Fibroblast of pulmonary artery (primary cell): Measurements from ENCODE around the gene RPL13A.
A peak's percentile ranks its signal among the peaks of the same experiment; 100 is the strongest.

ENCODE experiments used
- DNase-seq: peaks from one replicate; pipeline ENCODE4 v3.0.0-alpha.2; 2010; ENCODE audit warnings: low read depth
- H3K4me3 ChIP-seq: replicated peaks from 2 replicates; pipeline ENCODE4 v1.5.1; 2011; ENCODE audit warnings: low read depth, mild to moderate bottlenecking, control low read depth, low read length, moderate library complexity
- CTCF ChIP-seq: IDR thresholded peaks from 2 replicates; pipeline ENCODE4 v1.5.1; 2011; ENCODE audit warnings: mild to moderate bottlenecking, control low read depth, low read length, inconsistent platforms; ENCODE audit errors: missing control alignments

The RPL13A gene

GRCh38 chr19:49486710-49487276 lies 615 bp upstream of the RPL13A start:
- TF ChIP-seq CTCF: no peak
- no peak overlapping the region for H3K4me3 ChIP-seq
- no peak for DNase-seq

GRCh38 chr19:49488046-49488862 lies 846 bp downstream of the RPL13A start:
- no peak for TF ChIP-seq CTCF
- no peak for DNase-seq
- H3K4me3 ChIP-seq: peak overlapping the region; percentile 100

DNA sequence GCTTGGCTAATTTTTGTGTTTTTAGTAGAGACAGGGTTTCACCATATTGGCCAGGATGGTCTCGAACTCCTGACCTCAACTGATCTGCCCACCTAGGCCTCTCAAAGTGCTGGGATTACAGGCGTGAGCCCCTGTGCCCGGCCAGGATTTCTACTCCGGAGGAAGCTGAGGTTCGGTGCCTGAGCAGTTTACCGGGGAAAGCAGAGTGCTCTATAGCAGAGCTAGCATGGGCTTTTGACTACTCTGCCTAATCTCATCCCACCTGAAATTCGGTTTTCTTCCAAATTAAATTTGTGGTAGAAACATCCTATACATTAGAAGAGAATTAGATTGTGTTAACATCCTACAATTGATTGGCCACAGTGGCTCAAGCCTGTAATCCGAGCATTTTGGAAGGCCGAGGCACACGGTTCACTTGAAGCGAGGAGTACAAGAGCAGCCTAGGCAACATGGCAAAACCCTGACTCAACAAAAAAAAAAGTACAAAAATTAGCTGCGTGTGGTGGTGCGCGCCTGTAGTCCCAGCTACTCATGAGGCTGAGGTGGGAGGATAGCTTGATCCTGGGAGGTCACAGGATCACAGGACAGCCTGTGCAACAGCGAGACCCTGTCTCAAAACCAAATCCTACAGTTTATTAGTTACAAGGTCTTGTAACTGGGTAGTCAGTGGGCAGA lies 1.6 kb downstream of the RPL13A start:
- TF ChIP-seq CTCF: no peak
- peak overlapping the region; percentile 100 for H3K4me3 ChIP-seq
- DNase-seq: no peak

- no peak for TF ChIP-seq CTCF
- no peak for DNase-seq
- H3K4me3 ChIP-seq: peak overlapping the region; percentile 100
These were observed 2.3 kb downstream of the RPL13A start for GRCh38 chr19:49489601-49490167.

DNA sequence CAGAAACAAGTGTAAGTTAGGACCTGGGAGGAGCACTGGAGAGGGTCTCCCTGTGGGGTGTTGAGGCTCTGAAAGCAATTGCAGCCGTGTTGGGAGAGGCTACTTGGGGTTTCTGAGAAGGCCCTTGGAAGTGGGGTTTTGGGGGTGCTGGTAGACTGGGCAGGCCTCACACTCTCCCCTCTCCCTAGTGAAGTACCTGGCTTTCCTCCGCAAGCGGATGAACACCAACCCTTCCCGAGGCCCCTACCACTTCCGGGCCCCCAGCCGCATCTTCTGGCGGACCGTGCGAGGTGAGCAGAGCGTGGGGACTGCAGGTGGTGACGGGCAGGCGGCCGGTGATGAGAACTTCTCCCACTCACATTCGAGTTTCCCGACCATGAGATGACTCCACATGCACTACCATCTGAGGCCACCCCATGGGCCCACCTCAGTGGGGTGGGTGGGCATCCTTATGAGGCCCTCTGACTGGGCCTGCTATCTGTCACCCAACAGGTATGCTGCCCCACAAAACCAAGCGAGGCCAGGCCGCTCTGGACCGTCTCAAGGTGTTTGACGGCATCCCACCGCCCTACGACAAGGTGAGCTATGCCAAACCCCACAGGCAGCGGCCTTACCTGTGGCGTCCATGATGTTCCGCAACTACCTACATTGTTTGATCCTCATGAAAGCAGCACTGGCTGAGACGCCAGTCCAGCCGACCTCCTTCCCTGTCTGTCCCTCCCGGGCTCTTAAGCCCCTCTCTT lies 3.0 kb downstream of the RPL13A start:
- DNase-seq: no peak
- peak overlapping the region; percentile 100 for H3K4me3 ChIP-seq
- no peak for TF ChIP-seq CTCF

GRCh38 chr19:49491030-49491803 lies 3.8 kb downstream of the RPL13A start:
- no peak overlapping the region for H3K4me3 ChIP-seq
- DNase-seq: no peak
- TF ChIP-seq CTCF: no peak
